K562 (cell line): ENCODE data around the gene ERRFI1. TPM values are rescaled to one million over a fixed set of nuclear protein-coding genes. Genes with fewer than 3 reads are reported as not detected.

Source experiments
- CREB5 ChIP-seq: fragments of 250-450 bp; sonication (Bioruptor Pico); IDR thresholded peaks from 2 replicates; pipeline ENCODE4 v1.5.0; 2020; ENCODE audit warnings: mild to moderate bottlenecking
- CTCF ChIP-seq, 3 experiments: IDR thresholded peaks in 2 of 3; conservative IDR thresholded peaks in 1 of 3; 2 replicates each; pipeline ENCODE4 v1.5.1; 2011 to 2012; ENCODE audit warnings: low read length in 3 of 3, mild to moderate bottlenecking in 3 of 3, control low read depth in 2 of 3, improper control_type of control experiment in 1 of 3, inconsistent platforms in 1 of 3, low read depth in 1 of 3, mixed read lengths in 1 of 3, moderate library complexity in 1 of 3; ENCODE audit not compliant: insufficient read depth in 2 of 3
- FOXP4 ChIP-seq: sonication (generic); formaldehyde crosslinking; IDR thresholded peaks from 2 replicates; pipeline ENCODE4 v1.8.0; 2022; ENCODE audit warnings: mild to moderate bottlenecking, missing genetic modification reagents, borderline replicate concordance
- MED1 ChIP-seq: sonication (generic); formaldehyde crosslinking; IDR thresholded peaks from 2 replicates; pipeline ENCODE4 v1.8.1; 2023; ENCODE audit warnings: missing genetic modification reagents, borderline replicate concordance
- PREB ChIP-seq: sonication (generic); formaldehyde crosslinking; IDR thresholded peaks from 2 replicates; pipeline ENCODE4 v1.8.1; 2023; ENCODE audit warnings: mild to moderate bottlenecking, missing genetic modification reagents
- ZNF165 ChIP-seq: fragments of 250-450 bp; sonication (Bioruptor Pico); IDR thresholded peaks from 2 replicates; pipeline ENCODE4 v1.4.0; 2020; ENCODE audit warnings: borderline replicate concordance
- ZNF398 ChIP-seq: fragments of 250-450 bp; sonication (Bioruptor Pico); IDR thresholded peaks from 2 replicates; pipeline ENCODE4 v1.8.0; 2021; ENCODE audit warnings: moderate library complexity, mild to moderate bottlenecking, inconsistent platforms
- ZNF407 ChIP-seq: fragments of 450-650 bp; IDR thresholded peaks from 2 replicates; pipeline ENCODE4 v1.6.1; 2016; ENCODE audit warnings: low read depth
- polyA plus RNA-seq, 8 experiments: library from polyadenylated mRNA; depleted of rRNA in 4 of 8; stranded (reverse) in 5 of 8; unstranded in 3 of 8; fragments of >200 nt; fragmentation: Nextera tagmentation in 2 of 8; fragmentation: Illumina TruSeq in 1 of 8; extraction: Ambion mirVana in 2 of 8; extraction: Trizol in 1 of 8; gene quantifications; 2 replicates each; pipeline versions ENCODE4 v1.2.1 to v1.2.3, GENCODE V29; 2011 to 2014; ENCODE audit warnings: inconsistent platforms in 1 of 8, missing spikeins in 1 of 8
- total RNA-seq, 7 experiments: library from RNA; depleted of rRNA in 6 of 7; stranded (reverse); fragments of >200 nt in 6 of 7; fragmentation: Illumina TruSeq in 2 of 7; extraction: Trizol in 2 of 7; gene quantifications; 2 replicates each; pipeline versions ENCODE4 v1.2.1 to v1.2.3, GENCODE V29; 2011 to 2021; ENCODE audit warnings: low replicate concordance in 1 of 7

ERRFI1 gene
- total and polyA plus RNA-seq, 9 of the 15 experiments (the other 6 are each of a cell fraction or from before 2014, with no cell fraction given) = 0.67 to 4.4 (median 1.1) TPM

- TF ChIP-seq ZNF407 (no peak), ZNF165 (no peak), PREB (CRISPR knock-in tag) (no peak), MED1 (CRISPR knock-in tag) (no peak), CTCF (IDR thresholded peaks at IDR 0.05 in 2 of 3, conservative IDR thresholded peaks at IDR 0.05 in 1 of 3; ENCODE audit: insufficient read depth in 2 of 3, low read depth in 1 of 3, low read length in 3 of 3) (no peak), CREB5 (CRISPR knock-in tag) (no peak), FOXP4 (peak; percentile 18; the same call in 1 of the 2 replicates), ZNF398 (no peak)
These were observed 21.1 kb downstream of the ERRFI1 start (continued) for GRCh38 chr1:8004803-8005573.
